Stimulated activated CD8-positive, alpha-beta memory T cell treated with anti-CD3 and anti-CD28 coated beads, Interleukin-15, amount 100 ng/mL, for 1 hour (primary cell): ENCODE data around the gene OR10A5.
"Not testable (repeated sequence)": the region's sequence is repeated elsewhere in the genome, so short reads cannot be mapped to it uniquely, and the experiment has no call there.

Source experiments
- DNase-seq: peaks from one replicate; pipeline ENCODE4 v3.0.0-alpha.2; 2020; ENCODE audit warnings: low read depth

The OR10A5 gene

DNA sequence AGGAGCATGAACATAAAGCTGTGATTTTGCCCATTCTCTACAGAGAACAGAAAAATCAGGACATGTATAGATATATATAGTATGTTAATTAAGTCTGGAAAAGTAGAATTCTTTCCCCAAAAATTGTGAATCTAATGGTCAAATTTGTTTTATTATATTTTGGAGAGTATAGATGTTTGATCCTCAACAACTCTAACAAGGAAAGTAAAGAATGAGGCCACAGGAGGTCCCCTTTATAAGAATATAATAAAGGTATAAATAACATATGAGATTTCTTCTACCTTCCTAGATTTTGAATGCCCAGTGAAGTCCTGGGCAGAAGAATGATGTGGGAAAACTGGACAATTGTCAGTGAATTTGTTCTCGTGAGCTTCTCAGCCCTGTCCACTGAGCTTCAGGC, 30.8 kb downstream of the OR10A5 start, which contains the start of gene OR10A4:
Gene OR10A4, plus strand, starts transcription at position 301 of the 400 bp plus-strand sequence. Its CDS starts 23 bp downstream, at position 324.
- no peak for DNase-seq

DNA sequence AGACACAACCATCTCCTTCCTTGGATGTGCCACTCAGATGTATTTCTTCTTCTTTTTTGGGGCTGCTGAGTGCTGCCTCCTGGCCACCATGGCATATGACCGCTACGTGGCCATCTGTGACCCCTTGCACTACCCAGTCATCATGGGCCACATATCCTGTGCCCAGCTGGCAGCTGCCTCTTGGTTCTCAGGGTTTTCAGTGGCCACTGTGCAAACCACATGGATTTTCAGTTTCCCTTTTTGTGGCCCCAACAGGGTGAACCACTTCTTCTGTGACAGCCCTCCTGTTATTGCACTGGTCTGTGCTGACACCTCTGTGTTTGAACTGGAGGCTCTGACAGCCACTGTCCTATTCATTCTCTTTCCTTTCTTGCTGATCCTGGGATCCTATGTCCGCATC, 31.4 kb downstream of the OR10A5 start:
- DNase-seq = no peak

DNA sequence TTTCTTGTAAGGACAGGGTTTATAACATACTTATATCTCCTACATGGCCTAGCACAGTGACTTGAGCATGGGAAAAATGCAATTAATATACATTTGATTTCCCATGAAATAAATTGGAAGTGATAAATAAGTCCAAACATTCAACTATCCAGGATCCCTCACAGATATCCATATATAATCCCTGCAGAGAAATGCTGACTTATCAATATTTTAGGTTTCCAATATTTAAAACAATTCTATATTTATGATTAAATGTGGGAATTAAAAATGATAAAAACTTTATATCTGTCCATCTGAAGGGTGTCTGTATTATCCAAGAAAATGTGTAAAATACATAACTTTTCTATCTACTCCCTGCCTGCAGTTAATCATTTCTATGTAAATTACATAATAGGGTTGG, 37.3 kb downstream of the OR10A5 start:
- DNase-seq = no peak

DNA sequence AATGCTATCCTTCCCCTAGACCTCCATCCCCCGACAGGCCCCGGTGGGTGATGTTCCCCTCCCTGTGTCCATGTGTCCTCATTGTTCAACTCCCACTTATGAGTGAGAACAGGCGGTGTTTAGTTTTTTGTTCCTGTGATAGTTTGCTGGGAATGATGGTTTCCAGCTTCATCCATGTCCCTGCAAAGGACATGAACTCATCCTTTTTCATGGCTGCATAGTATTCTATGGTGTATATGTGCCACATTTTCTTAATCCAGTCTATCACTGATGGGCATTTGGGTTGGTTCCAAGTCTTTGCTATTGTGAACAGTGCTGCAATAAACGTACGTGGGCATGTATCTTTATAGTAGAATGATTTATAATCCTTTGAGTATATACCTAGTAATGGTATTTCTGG, 42.2 kb downstream of the OR10A5 start:
- DNase-seq = not testable (repeated sequence)

DNA sequence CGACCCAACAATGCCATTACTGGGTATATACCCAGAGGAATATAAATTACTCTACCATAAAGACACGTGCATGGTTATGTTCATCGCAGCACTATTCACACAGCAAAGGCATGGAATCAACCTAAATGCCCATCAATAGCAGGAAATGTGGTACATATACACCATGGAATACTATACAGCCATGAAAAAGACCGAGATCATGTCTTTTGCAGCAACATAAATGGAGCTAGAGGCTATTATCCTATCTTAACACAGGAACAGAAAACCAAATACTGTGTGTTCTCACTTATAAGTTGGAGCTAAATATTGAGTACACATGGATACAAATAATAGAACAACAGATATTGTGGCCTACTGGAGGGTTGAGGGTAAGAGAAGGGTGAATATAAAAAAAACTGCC, 43.3 kb downstream of the OR10A5 start:
- DNase-seq = no peak

DNA sequence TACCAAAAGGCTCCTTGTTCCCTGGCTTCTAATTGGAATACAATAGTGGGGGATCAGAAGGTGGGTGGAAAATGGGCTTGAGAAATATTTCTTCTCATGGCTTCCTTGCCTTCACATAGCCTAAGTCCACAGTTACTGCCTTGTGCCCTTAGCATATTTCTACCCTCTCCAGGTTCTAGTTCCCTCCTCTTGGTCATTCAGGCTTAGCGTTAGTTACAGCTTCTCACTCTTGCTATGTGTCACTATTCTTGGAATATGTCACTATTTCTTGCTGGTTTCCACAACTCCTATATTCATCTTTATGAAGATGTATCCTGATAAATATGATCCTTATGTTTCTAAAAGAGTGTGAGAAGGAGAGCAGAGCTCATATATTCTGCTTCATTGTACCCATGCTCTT, 44.4 kb downstream of the OR10A5 start:
- no peak for DNase-seq

GRCh38 chr11:6892400-6892799, 46.9 kb downstream of the OR10A5 start, which contains the start of gene OR2D2:
Gene OR2D2 (minus strand): TSS chr11:6892500. CDS start chr11:6892500, 0 bp downstream.
- no peak for DNase-seq

DNA sequence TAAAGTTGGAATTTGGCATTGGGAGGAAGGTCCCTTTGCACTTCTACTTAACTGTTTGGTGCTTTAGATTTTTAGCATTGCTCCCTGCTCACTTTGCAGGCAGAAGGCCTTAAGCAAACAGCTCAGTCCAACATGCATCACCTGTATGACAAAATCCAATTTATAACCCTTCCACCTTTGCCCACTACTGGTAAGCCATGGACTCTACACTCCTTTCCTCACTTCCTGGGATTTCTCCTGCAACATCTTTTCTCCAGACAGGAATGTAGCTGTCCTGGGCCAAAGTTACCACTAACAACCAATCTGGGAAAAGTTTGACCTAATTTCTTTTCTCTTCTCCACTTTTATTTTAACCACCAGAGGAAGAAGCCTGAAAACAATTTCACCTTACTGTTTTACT, 48.6 kb downstream of the OR10A5 start:
- DNase-seq = no peak

GRCh38 chr11:6895010-6895409, 49.5 kb downstream of the OR10A5 start:
- no peak for DNase-seq
